Right lung (tissue), 5 donors: ENCODE results near the gene ALG10B. TPM values are rescaled to one million over a fixed set of nuclear protein-coding genes. Genes with fewer than 3 reads are reported as not detected.

ENCODE experiments used
- DNase-seq, 2 donors: peaks; one replicate each; pipeline ENCODE4 v3.0.0-alpha.2; 2013
- polyA plus RNA-seq, 5 donors: library from polyadenylated mRNA; unstranded; fragments of 120-200 nt; gene quantifications; one replicate each; pipeline versions ENCODE4 v1.2.1 to v1.2.3, GENCODE V29; 2013; ENCODE audit warnings: inconsistent platforms in 1 of 5, low replicate concordance in 1 of 5; ENCODE audit not compliant: insufficient read length in 5 of 5, insufficient read depth in 1 of 5

ALG10B gene
- polyA plus RNA-seq, 5 donors, result 8.2 to 16.7 (median 12.4) TPM

- DNase-seq, result no peak
Measured at GRCh38 chr12:38373784-38374183, 57.2 kb downstream of the ALG10B start.

- DNase-seq, result no peak
Measured at GRCh38 chr12:38374751-38375150, 58.2 kb downstream of the ALG10B start.
